HEK293T (cell line): ENCODE data around the gene PPP1R7.

Source experiments
- CTCF ChIA-PET: fragments of 350-600 bp; formaldehyde crosslinking; extraction: SDS; loops from one replicate; lab custom pipeline; 2021; ENCODE audit warnings: antibody characterized with exemption, inconsistent platforms; lab: Yijun Ruan, JAX
- POLR2A ChIA-PET: fragments of 350-600 bp; formaldehyde crosslinking; extraction: SDS; loops from one replicate; lab custom pipeline; 2020; ENCODE audit warnings: antibody characterized with exemption, inconsistent platforms; lab: Yijun Ruan, JAX
- DNase-seq: peaks from one replicate; pipeline ENCODE4 v3.0.0; 2012; ENCODE audit warnings: mixed read lengths; ENCODE audit errors: extremely low spot score
- ARNT ChIP-seq: fragments of 450-650 bp; IDR thresholded peaks from 2 replicates; pipeline ENCODE4 v1.6.1; 2017; ENCODE audit warnings: mild to moderate bottlenecking
- BHLHE40 ChIP-seq: fragments of 450-650 bp; IDR thresholded peaks from 2 replicates; pipeline ENCODE4 v1.6.1; 2016; ENCODE audit warnings: mild to moderate bottlenecking, moderate library complexity, borderline replicate concordance
- CTBP1 ChIP-seq: fragments of 450-650 bp; IDR thresholded peaks from 2 replicates; pipeline ENCODE4 v1.6.1; 2016; ENCODE audit warnings: borderline replicate concordance
- ELF4 ChIP-seq: fragments of 450-650 bp; IDR thresholded peaks from 2 replicates; pipeline ENCODE4 v1.6.1; 2017; ENCODE audit warnings: antibody characterized with exemption
- FOXA1 ChIP-seq: fragments of 450-650 bp; IDR thresholded peaks from 2 replicates; pipeline ENCODE4 v1.6.1; 2016; ENCODE audit warnings: mild to moderate bottlenecking
- FOXK2 ChIP-seq: fragments of 450-650 bp; IDR thresholded peaks from 2 replicates; pipeline ENCODE4 v1.6.1; 2016; ENCODE audit warnings: mild to moderate bottlenecking
- FOXM1 ChIP-seq: fragments of 450-650 bp; IDR thresholded peaks from 2 replicates; pipeline ENCODE4 v1.6.1; 2017; ENCODE audit warnings: mild to moderate bottlenecking, borderline replicate concordance
- HDGF ChIP-seq: fragments of 450-650 bp; IDR thresholded peaks from 2 replicates; pipeline ENCODE4 v1.6.1; 2017; ENCODE audit warnings: antibody characterized with exemption, borderline replicate concordance
- L3MBTL2 ChIP-seq: fragments of 450-650 bp; conservative IDR thresholded peaks from 2 replicates; pipeline ENCODE4 v1.6.1; 2016; ENCODE audit warnings: mild to moderate bottlenecking
- LEF1 ChIP-seq: fragments of 450-650 bp; IDR thresholded peaks from 2 replicates; pipeline ENCODE4 v1.6.1; 2017; ENCODE audit warnings: mild to moderate bottlenecking, borderline replicate concordance
- NFRKB ChIP-seq: fragments of 450-650 bp; IDR thresholded peaks from 2 replicates; pipeline ENCODE4 v1.6.1; 2016; ENCODE audit warnings: mild to moderate bottlenecking, moderate library complexity
- PKNOX1 ChIP-seq: fragments of 450-650 bp; IDR thresholded peaks from 2 replicates; pipeline ENCODE4 v1.6.1; 2016
- SP1 ChIP-seq: fragments of 450-650 bp; IDR thresholded peaks from 2 replicates; pipeline ENCODE4 v1.6.1; 2017
- SUZ12 ChIP-seq: fragments of 450-650 bp; IDR thresholded peaks from 2 replicates; pipeline ENCODE4 v1.6.1; 2016; ENCODE audit warnings: mild to moderate bottlenecking
- TARDBP ChIP-seq: fragments of 450-650 bp; IDR thresholded peaks from 2 replicates; pipeline ENCODE4 v1.6.1; 2016
- ZNF384 ChIP-seq: fragments of 450-650 bp; IDR thresholded peaks from 2 replicates; pipeline ENCODE4 v1.6.1; 2016

The PPP1R7 gene

GRCh38 chr2:241129086-241129871, 21.0 kb upstream of the PPP1R7 start:
- DNase-seq = no peak
- TF ChIP-seq LEF1 (no peak), ZNF384 (no peak), FOXK2 (no peak), SP1 (no peak), FOXA1 (no peak), ELF4 (no peak), FOXM1 (no peak), NFRKB (no peak), ARNT (no peak), L3MBTL2 (no peak), SUZ12 (no peak), HDGF (no peak)
- ChIA-PET POLR2A (no interaction called here), CTCF (interaction anchor here (0.5 kb wide), 1 partner anchor 51 kb away, joined by 8 read pairs; no protein-coding TSS in a partner anchor)

DNA sequence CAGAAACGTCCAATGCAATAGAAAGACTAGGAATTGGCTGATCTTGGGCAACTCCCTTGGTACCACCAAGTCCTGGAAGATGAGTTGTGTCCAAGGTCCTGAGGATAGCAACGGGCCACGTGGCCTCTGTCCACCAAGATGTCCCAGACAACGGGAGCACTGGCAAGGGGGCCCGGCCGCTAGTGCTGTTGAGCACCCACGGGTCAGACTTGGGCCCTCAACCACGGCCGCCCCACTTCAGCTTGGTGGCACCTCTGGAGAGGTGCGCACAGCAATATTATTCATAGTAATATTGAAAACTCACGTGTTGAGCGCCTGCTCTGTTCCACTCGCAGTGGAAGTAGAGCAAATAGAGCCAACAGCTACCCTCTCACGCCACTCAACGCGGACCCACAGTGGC, 20.0 kb upstream of the PPP1R7 start:
- no peak for DNase-seq
- ChIA-PET CTCF (no interaction called here), POLR2A (no interaction called here)
- TF ChIP-seq ARNT (no peak), L3MBTL2 (no peak), FOXA1 (no peak), LEF1 (no peak), PKNOX1 (no peak), ZNF384 (no peak), TARDBP (no peak), BHLHE40 (no peak)

- TF ChIP-seq PKNOX1 = no peak
- ChIA-PET POLR2A (no interaction called here), CTCF (no interaction called here)
- DNase-seq = no peak
Measured at GRCh38 chr2:241131531-241131930, 18.7 kb upstream of the PPP1R7 start.

- CTCF ChIA-PET = interaction anchor here (0.6 to 0.7 kb wide), 2 partner anchors 115 to 218 kb away, joined by 3 read pairs; no protein-coding TSS in a partner anchor
Measured at GRCh38 chr2:241132538-241133435, 17.5 kb upstream of the PPP1R7 start.

GRCh38 chr2:241133436-241133820, 16.8 kb upstream of the PPP1R7 start:
- POLR2A ChIA-PET = no interaction called here
- no peak for TF ChIP-seq SP1
- no peak for TF ChIP-seq HDGF
- no peak for TF ChIP-seq L3MBTL2
- TF ChIP-seq BHLHE40 = no peak
- TF ChIP-seq ARNT = no peak
- TF ChIP-seq CTBP1 = no peak
- TF ChIP-seq SUZ12 = no peak
- TF ChIP-seq ZNF384 = no peak
- no peak for TF ChIP-seq TARDBP
- CTCF ChIA-PET = no interaction called here
- DNase-seq = no peak

More at GRCh38 chr2:241132538-241133435, 17.5 kb upstream of the PPP1R7 start:
- TF ChIP-seq ARNT = no peak
- TF ChIP-seq PKNOX1 = no peak
- TF ChIP-seq ELF4 = no peak
- TF ChIP-seq SUZ12 = no peak
- TF ChIP-seq FOXM1 = no peak
- no peak for TF ChIP-seq HDGF
- no peak for TF ChIP-seq SP1
- no peak for TF ChIP-seq CTBP1
- TF ChIP-seq TARDBP = no peak
- no peak for TF ChIP-seq FOXA1
- TF ChIP-seq FOXK2 = no peak
- no peak for TF ChIP-seq NFRKB
- TF ChIP-seq L3MBTL2 = no peak
- TF ChIP-seq ZNF384 = no peak
- no peak for TF ChIP-seq BHLHE40
- TF ChIP-seq LEF1 = no peak
- POLR2A ChIA-PET = no interaction called here
- no peak for DNase-seq

GRCh38 chr2:241134711-241135110, 15.6 kb upstream of the PPP1R7 start:
- ChIA-PET POLR2A (no interaction called here), CTCF (interaction anchor here (0.8 kb wide), 1 partner anchor 151 kb away, joined by 3 read pairs; no protein-coding TSS in a partner anchor)
- no peak for DNase-seq
- TF ChIP-seq FOXM1 = no peak
- no peak for TF ChIP-seq ZNF384
- TF ChIP-seq FOXA1 = no peak
- no peak for TF ChIP-seq LEF1
- TF ChIP-seq TARDBP = no peak
- no peak for TF ChIP-seq PKNOX1
- TF ChIP-seq HDGF = no peak
- no peak for TF ChIP-seq SP1
- no peak for TF ChIP-seq ELF4
- no peak for TF ChIP-seq ARNT
- TF ChIP-seq L3MBTL2 = no peak
- no peak for TF ChIP-seq FOXK2
- TF ChIP-seq SUZ12 = no peak
- TF ChIP-seq NFRKB = no peak
- TF ChIP-seq CTBP1 = no peak
- TF ChIP-seq BHLHE40 = no peak
